Activated CD8-positive, alpha-beta memory T cell treated with anti-CD3 and anti-CD28 coated beads, Interleukin-2, amount 50 U/mL, for 4 hours (primary cell): ENCODE measurements around the gene PPP2CA.
A peak's percentile ranks its signal among the peaks of the same experiment; 100 is the strongest.

Source experiments
- DNase-seq: peaks from one replicate; pipeline ENCODE4 v3.0.0-alpha.2; 2020

Gene PPP2CA

DNA sequence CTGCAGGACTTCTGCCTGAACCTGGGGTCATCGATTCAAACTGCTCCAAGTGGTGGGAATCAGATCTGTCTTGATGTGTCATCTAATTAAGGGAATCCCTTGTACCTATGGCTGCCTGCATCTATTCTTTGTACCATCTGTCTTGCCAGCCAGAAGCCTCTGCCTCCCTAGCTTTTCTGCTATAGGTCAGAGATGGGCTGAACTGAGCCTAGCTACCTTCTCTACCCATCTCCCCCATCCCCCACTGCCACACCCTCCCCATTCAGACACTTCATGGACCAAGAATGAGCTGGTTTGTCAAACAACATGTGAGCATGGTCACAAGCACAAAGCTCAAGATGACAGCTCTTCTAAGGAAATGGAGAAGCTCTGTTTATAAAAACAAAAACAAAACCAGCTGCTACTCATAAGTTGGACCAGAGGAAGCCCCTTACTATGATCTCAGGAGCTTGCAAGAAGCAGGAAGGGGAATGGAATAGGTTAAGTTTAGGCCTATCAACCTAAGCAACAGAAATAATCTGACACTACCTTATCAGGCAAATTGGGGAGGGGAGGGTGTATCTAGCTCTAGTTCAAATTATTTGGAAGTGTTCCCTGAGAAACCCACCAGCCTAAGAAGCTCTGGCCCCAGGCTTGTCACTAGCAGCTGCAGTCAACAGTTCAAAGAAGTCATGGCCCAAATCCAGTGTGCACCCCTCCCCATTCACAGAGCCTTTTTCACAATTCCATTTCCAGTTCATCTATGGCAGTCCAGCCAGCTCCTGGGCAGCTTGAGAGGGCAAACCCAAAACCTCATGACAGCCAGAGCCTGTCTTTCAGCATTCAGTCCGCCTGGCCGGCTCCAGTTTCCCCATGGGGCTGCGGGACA is 79.0 kb downstream of the PPP2CA start:
- DNase-seq, result peak; percentile 12

DNA sequence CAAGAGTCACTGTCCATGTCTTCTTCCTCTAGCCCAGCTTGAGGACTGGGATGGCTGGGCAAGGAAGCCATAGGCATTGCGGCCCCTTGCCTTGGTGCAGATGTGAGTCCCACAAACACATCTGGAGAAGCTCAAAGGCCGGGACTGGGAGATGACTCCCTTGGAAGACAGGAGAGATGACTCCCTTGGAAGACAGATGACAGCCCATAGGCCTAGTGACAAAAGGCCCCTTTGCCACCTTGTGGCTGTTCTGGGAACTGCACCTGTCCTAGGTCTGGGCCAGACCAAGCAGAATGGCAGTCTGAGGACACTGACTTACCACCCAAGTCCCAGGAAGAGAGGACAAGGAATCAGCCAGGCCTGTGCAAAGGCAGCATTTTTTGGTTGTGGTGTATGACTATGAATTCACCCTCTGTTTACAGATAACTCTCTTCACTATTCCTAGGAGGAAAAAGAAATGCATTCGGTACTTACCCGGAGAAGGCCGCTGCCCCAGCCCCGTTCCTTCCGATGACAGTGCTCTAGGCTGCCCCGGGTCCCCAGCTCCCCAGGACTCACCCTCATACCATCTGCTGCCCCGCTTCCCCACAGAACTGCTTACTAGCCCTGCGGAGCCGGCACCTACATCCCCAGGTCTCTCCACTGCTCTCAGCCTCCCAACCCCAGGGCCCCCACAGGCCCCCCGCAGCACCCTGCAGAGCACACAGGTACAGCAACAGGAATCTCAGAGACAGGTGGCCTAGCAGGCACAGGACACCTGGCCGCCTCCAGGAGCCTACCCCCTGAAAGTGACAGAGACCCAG is 79.9 kb downstream of the PPP2CA start:
- peak; percentile 86 for DNase-seq

DNA sequence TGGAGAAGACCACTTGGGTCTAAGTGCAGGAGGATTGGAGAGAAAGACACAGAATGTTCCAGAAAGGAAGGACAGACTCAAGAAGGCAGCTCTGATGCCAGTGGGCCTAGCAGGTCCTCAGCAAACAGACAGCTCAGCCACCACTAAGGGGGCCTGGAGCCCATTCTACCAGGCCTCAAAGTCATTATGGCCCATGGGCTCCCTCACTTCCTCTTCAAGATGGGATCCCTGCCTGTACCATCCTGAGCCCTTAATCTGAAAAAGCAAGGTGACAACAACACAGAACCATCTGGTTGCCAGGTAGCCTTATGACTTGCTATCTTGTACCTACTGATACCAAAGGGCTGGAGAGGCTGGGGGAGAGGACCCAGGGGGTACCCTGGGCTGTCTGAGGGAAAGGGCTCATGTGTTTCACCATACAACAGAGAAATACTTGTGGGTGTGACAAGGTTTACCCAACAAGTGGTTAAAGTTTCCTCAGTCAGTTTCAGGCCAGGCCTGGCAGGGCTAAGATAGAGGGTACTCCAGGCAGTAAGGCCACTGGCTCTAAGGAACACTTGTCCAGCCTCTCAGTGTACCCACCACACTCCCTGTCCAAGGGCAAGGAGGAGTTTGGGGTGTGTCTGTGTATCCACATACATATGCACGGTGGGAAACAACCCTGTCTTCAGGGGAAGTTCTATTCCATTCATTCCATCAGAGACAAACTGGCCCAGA is 80.7 kb downstream of the PPP2CA start:
- peak; percentile 11 for DNase-seq
